ENCODE measurements around the gene FHOD3.
"Not testable (repeated sequence)": the region's sequence is repeated elsewhere in the genome, so short reads cannot be mapped to it uniquely, and the experiment has no call there.

The FHOD3 gene

DNA sequence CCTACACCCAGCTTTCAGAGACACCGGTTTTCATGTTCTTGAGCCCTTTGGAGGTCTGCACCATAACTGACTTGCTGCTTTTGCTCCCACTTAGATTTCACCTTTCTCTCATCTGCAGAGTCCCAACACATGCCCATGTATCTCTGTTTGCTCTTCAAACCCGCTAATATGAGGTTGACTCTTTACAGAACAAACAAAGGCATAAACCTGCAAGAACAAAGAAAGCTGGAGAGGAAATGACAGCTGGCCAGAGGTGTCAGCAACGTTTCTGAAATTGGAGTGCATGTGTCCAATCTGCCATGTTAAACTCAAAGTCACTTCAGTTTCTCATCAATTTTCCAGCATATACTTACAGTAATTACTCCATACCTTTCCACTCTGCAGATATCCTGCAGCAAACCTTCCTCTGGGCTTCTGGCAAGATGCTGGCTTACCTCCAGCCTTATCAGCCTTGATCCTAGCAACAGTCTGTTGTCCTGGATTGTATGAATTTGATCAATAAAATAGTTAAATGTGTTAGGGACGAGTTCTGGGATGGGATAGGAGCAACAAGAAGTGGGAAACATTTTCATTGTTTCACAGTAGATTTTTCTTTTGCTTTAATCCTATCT lies 157.4 kb downstream of the FHOD3 start:
- no peak for DNase-seq
- in situ Hi-C loops (cut with MboI; ENCODE audit: low pct_unique_long_range_greater_than_20kb, low sequenced_read_pairs) = no loop called here

DNA sequence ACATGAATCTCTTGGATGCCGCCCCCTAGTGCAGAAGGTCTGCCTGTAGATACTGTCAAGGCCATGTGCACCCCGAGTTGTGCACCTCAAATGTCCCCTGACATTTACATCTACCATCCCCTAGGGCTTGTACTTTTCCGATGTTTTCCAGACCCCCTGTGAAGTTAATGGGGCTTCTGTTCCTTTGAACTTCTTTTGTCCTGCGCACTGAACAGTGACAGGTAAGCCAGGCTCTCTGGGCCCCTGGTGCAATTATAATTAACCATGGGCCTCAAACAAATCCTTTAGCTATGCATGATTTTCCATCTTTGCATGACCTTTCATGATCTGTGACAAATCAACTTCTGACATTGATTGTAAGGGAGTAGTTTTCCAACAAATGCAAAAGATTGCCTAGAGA lies 158.4 kb downstream of the FHOD3 start:
- DNase-seq = no peak
- in situ Hi-C loops (cut with MboI; ENCODE audit: low pct_unique_long_range_greater_than_20kb, low sequenced_read_pairs) = no loop called here

DNA sequence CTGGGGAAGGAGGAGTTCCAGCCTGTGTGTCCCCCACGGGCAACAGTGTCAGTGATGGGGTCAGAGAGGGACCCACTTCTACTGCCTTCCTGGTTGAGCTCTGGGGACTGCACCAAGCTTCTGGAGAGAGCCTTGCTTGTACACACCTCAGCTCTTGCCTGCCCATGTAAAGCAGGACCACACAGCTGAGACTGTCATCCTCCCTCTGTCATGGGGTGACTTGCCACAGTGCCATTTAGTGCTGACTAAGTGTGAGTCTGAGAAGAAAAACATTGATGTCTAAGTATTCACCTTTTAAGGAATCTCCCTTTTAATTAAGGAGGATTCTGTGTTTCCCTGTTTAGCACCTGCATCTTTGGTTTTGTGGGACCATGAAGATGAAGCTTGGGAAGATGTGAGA lies 159.1 kb downstream of the FHOD3 start:
- in situ Hi-C loops (cut with MboI; ENCODE audit: low pct_unique_long_range_greater_than_20kb, low sequenced_read_pairs) = no loop called here
- no peak for DNase-seq

DNA sequence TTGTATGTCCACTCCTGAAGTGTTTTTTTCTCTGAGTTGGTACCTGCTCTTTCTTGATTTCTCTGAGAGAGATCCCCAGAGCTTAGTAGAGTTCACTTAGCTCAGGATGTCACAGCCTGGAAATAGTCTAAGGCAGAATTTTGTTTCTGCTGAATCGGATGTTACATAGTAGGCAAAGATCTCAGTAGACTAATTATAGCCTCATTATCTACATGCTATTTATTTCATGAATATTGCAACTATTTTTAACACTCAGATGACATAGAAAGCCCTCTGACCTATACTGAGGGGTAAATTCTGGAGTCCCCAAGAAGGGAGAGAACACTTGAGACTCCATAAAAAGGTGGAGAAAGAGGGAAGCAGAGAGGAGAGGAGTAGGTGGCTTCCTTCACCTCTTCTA lies 160.2 kb downstream of the FHOD3 start:
- no peak for DNase-seq
- in situ Hi-C loops (cut with MboI; ENCODE audit: low pct_unique_long_range_greater_than_20kb, low sequenced_read_pairs) = no loop called here

DNA sequence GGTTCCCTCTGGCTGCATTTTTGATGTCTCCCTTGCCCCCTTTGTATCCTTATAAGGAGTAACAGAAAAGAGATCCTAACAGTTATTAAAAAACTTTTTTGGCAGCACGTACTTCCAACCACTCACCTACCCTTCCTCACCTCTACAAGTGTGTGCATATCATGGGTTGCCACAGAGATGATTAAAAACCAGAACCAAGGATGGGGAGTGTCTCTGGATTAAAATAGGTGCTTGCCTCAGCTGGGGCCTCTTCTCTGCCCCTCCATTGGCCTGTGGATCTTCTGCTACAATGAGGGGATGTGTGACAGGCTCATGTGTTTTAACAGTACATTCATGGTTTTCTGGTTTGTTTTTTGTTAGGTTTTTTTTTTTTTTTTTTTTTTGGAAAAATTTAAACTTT lies 160.8 kb downstream of the FHOD3 start:
- in situ Hi-C loops (cut with MboI; ENCODE audit: low pct_unique_long_range_greater_than_20kb, low sequenced_read_pairs) = no loop called here
- DNase-seq = no peak

DNA sequence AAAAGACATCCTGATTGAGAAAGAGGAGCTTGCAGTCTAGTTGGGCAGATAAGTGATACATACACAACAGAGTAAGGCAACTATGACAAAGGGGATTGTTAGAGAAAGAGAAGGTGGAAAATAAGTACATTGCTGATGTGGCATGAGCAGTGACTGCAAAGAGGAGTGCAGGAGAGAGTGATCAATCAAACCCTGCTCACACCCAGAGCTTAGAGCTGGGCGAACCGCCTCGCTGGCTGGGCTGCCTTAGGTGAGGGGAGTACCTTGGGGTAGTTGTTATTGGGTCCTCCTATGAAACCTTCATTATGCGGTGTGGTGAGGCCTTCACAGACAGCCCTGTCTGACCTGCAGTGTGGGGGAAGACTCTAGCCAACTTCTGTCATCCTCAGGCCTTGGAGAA lies 161.7 kb downstream of the FHOD3 start:
- in situ Hi-C loops (cut with MboI; ENCODE audit: low pct_unique_long_range_greater_than_20kb, low sequenced_read_pairs) = no loop called here
- DNase-seq = no peak

DNA sequence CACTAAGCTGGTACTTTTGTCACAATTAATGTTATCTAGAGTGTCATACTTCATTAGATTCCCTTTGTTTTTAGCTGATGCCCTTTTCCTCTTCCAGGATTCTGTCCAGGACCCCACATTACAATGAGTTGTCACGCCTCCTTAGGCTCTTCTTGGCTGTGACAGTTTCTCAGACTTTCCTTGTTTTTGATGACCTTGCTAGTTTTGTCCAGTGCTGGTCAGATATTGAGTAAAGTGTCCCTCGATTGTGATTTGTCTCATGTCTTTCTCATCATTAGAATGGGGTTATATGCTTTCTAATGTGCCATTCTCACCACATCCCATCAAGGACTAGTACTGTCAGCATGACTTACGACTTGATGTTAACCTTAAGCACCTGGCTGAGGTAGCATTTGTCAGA lies 162.3 kb downstream of the FHOD3 start:
- in situ Hi-C loops (cut with MboI; ENCODE audit: low pct_unique_long_range_greater_than_20kb, low sequenced_read_pairs) = no loop called here
- no peak for DNase-seq

DNA sequence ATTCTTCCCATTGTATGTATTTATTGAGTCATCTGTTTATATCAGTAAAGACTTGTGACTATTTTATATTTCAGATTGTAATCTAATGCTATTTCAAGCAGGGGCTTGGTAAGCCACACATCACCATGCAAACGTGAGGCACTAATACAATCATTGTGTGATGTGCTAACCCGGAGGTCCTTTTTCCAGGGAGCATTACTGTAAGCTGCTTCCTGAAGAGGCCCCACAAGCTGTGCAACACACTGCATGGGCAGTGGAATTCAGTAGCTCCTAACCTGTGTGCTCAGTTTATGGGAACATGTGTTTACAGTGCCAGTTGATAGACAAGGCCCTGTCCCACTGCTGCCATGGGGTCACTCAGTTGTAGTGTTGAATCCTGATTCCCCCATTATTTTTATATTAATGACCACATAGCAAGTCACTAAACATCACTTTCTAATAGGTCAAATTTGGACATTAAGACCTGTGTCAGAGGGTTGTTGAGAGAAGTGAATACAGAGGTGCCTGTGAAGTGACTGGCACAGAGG lies 162.9 kb downstream of the FHOD3 start:
- no peak for DNase-seq
- in situ Hi-C loops (cut with MboI; ENCODE audit: low pct_unique_long_range_greater_than_20kb, low sequenced_read_pairs) = no loop called here

DNA sequence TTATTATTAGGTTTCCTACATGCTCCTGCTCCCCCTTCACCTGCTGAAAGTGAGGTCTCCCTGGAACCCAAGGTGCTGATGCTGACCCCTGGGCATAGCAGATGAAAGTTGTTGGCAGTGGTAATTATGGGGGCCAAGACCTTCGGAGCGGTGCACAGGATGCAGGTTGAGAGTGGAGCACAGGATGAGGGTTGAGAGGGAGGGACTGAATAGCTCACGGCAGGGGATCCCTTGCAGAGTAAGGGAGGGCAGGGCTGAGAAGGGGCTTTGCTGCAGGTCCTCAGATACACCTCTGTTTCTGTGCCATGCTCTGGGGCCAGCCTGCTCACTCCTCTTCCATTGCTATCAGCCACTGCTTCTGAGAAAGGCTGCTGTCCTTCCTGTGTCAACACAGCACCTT lies 163.3 kb downstream of the FHOD3 start:
- in situ Hi-C loops (cut with MboI; ENCODE audit: low pct_unique_long_range_greater_than_20kb, low sequenced_read_pairs) = no loop called here
- no peak for DNase-seq

DNA sequence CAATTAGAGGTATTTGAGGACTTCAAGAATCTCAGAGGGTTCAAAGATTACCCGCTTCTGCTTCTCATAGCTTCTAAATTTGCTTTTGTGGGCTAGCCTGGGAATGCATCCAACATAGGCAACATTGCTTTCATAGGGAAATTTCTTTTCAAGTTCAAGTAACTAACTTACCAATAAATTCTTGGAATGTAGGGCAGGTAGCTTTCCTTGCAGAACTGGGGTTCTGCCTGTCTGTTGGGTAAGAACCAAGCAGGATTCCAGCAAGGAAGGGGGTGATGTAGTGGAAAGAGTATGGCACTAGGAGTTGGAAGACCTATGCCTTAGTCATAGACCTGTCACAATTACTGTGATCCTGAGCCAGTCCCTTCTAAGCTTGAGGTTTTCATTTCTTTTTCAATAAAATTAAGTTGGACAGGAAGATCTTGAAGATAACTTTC lies 164.1 kb downstream of the FHOD3 start:
- in situ Hi-C loops (cut with MboI; ENCODE audit: low pct_unique_long_range_greater_than_20kb, low sequenced_read_pairs) = no loop called here
- no peak for DNase-seq

DNA sequence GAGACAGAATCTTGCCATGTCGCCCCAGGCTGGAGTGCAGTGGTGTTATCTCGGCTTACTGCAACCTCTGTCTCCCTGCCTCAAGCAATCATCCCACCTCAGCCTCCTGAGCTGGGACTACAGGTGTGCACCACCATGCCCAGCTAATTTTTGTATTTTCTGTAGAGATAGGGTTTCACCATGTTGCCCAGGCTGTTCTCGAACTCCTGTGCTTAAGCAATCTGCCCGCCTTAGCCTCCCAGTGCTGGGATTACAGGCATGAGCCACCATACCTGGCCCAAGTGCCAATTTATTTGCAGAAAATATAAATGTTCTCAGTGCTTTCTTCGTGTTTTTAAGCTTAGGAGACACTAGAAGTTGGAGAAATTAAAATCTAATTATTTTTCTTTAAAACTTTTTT lies 166.0 kb downstream of the FHOD3 start:
- in situ Hi-C loops (cut with MboI; ENCODE audit: low pct_unique_long_range_greater_than_20kb, low sequenced_read_pairs); DNase-seq: not testable (repeated sequence)

DNA sequence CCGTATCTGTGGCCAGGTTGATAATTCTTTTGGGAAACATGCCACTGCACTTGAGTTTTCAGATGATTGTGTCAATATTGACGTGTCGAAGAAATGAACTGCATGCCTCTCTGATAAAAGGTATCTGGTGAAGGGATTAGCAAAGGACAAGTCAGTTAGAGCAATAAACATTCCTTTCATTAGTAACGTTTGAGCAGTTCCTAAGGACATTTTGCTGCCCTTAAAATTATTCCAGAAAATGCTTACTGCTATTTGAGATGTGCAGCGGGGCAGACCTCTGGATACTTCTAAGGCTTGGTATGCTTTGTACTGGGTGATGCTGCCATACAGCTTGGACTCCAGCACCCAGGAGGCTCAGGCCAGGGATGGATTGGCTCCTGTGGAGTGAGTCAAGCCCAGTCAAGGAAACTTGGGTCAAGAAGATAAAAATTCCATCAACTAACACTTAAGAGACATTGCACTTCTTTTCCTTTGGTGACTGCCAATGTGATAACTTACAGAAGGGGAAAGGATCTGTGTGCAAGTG lies 166.7 kb downstream of the FHOD3 start:
- DNase-seq = no peak

DNA sequence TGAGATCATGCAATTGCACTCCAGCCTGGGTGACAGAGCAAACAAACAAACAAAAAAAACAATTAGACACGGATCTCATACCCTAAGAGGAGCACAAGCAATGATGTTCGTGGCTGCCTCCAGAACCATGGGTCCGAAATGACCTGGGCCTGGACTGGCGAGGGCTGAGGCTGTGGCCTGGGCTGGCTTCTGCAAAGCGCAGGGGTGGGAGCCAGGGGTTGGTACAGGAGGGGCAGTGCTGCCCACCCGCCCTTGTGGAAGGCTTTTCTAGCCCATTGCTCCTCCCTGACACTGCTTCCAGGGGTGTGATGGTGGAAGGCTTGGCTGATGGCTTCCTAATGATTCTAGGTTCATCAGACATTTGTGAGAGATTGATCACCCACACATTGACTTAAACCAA lies 167.8 kb downstream of the FHOD3 start:
- in situ Hi-C loops (cut with MboI; ENCODE audit: low pct_unique_long_range_greater_than_20kb, low sequenced_read_pairs) = no loop called here
- DNase-seq = no peak

More for the DNA sequence above, 166.7 kb downstream of the FHOD3 start:
- in situ Hi-C loops (cut with MboI; ENCODE audit: low pct_unique_long_range_greater_than_20kb, low sequenced_read_pairs) = no loop called here

DNA sequence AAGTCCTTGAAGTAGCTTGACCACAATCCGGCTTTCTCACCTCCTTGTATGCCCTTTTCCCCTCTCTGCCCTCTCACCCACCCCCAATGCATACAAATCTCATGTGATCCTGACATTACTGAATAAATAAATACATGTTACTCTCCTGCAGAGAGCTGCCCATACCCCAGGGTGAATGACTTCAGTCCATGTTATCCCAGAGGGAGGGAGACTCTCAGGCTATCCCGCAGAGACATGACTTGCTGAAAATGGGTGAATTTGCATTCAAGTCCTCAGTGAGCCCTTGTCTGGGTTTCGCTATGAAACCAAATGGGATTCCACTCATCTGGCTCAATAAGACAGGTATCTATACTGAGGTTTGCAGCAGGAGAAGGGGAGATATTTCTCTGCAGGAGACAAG lies 168.5 kb downstream of the FHOD3 start:
- in situ Hi-C loops (cut with MboI; ENCODE audit: low pct_unique_long_range_greater_than_20kb, low sequenced_read_pairs) = no loop called here
- DNase-seq = no peak

DNA sequence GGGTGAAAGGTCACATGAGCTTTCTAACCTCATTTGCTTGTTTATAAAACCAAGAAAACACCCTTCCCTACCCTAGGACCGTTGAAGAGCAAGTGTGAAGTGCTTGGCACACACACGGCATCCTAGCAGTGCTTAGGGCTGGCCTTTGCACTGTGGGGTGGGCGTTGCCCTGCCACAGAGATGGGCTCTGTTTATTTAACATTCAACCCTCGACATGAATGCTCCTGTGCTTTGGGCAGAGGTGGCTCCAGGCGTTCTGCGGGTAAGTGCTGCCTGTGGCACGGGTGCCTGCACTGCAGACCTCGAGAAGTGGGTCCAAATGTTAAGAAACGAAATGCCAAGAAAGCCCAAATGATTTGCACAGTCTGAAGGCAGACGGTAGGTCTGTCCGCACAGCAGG lies 170.1 kb downstream of the FHOD3 start:
- in situ Hi-C loops (cut with MboI; ENCODE audit: low pct_unique_long_range_greater_than_20kb, low sequenced_read_pairs) = no loop called here

DNA sequence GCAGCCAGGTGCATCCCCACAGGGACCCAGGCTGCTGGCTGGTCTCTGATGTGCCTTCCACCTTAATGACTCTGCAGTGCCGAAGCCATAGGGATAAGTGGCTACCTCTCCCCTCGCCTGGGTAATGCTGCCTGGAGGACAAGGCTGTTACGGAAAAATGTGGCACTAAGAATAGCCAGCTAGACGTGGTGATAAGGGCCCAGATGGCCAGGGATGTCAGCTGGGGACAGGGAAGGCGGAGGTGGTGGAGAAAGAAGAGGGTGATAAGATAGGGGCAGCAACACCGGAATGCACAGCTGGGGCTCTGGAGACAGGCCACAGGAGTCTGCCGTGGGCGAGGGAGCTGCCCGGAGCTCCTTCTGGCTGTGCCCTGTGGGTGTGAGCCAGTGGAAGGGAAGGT lies 170.6 kb downstream of the FHOD3 start:
- in situ Hi-C loops (cut with MboI; ENCODE audit: low pct_unique_long_range_greater_than_20kb, low sequenced_read_pairs) = no loop called here
- no peak for DNase-seq

More for the DNA sequence above, 170.1 kb downstream of the FHOD3 start:
- no peak for DNase-seq

DNA sequence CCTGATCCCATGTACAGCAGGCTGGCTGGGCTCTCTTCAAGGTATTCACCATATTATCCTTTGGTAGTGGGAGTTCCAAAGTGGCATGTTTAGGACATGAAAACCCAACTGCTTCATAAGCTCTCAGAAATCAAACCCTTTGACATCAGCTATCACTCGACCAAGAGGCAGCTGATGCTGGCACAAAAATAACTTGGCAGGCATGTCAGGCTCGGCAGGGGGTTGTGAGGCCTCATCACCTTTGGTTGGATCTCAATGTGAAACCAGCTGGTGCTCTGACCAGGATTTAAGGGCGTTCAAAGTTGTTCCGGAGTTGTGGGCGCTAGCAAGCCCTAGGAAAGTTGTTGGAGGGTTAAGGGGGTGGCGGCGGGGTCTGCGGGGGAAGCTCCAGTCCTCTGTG lies 171.9 kb downstream of the FHOD3 start:
- in situ Hi-C loops (cut with MboI; ENCODE audit: low pct_unique_long_range_greater_than_20kb, low sequenced_read_pairs) = no loop called here

DNA sequence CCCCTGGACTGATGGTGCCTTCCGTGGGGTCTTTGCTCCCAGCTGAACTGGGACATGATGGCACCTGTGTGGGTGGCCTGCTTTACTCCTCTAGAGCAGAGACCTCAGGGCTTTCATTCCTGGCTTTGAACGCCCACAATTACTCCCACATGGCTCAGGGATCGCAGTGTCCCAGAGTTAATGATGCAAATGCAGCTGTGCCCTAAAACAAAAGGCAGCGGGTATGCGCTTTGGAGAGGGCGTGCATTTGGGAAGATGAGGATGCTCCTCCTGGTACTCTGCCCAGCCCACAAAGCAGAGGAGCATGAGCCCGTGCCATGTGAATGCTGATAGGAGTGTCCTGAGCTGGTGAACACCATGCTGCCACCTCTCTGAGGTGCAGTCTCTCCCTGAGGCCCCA lies 173.4 kb downstream of the FHOD3 start:
- no peak for DNase-seq
- in situ Hi-C loops (cut with MboI; ENCODE audit: low pct_unique_long_range_greater_than_20kb, low sequenced_read_pairs) = no loop called here

More for the DNA sequence above, 171.9 kb downstream of the FHOD3 start:
- DNase-seq = no peak

DNA sequence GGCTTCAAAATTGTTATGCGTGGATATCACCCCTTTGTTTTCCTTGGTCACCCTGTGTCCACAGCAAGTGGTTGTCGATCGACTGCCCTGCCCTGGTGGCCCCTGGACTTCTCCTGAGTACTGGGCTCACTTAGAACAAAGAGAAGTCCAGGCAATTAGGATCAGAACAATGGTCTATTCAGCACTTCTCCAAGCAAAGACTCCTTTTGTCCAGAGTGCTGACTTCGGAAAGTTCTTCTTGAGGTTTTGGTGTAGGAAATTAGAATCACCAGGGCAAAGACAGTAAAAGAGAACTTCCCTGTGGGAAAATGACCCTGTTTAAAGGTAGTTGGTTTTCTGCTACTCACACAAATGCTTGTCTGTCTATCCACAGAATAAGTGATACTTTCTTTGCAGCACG lies 173.9 kb downstream of the FHOD3 start:
- in situ Hi-C loops (cut with MboI; ENCODE audit: low pct_unique_long_range_greater_than_20kb, low sequenced_read_pairs) = no loop called here

DNA sequence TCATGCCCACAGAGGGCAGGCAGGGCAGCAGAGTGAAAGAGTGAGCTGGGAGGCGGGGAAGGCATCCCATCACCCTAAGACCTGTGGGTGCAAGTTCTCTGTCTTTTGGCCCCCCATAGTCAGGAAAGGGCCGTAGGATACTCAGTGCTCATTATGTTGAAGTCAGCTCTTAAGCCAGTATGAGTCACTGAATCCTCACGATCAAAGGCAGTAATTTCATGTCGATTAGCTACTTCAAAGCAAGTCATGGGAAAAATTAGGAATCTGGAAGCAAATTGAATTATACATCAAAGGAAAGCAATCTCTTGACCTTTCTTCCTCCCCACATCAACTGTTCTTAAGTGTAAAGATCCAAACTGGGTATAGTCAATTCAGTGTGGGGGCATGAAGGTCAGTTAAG lies 178.9 kb downstream of the FHOD3 start:
- in situ Hi-C loops (cut with MboI; ENCODE audit: low pct_unique_long_range_greater_than_20kb, low sequenced_read_pairs) = no loop called here
- DNase-seq = no peak

More for the DNA sequence above, 173.9 kb downstream of the FHOD3 start:
- DNase-seq = no peak

DNA sequence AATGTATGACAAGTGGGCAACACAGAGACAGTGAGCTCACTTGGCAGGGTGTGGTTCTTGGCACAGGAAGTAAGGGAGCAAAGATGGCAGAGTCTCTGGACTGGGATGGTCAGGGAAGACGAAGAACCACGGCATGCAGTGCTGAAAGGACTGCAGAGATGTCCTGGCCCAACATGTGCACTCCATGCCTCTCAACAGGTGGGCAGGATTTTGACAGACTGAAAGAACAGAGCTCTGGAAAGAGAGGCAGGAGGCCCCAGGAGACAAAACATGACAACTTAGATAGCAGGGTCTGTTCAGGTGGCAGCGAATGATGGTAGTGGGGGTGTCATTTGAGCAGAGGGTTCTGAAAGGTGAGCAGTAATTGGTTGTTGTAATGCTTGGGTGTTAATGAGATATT lies 180.3 kb downstream of the FHOD3 start:
- no peak for DNase-seq

More for the DNA sequence above, 180.3 kb downstream of the FHOD3 start:
- in situ Hi-C loops (cut with MboI; ENCODE audit: low pct_unique_long_range_greater_than_20kb, low sequenced_read_pairs) = no loop called here

All from KBM-7 (cell line).